Ramos (cell line): ENCODE results near the gene SIGLEC5.
"Not testable (repeated sequence)": the region's sequence is repeated elsewhere in the genome, so short reads cannot be mapped to it uniquely, and the experiment has no call there.

Experiments
- in situ Hi-C: fragments of 300-500 bp; cut with MboI; formaldehyde crosslinking; loops from one replicate; pipeline ENCODE4 v1.14.3; 2022; ENCODE audit warnings: low sequenced_read_pairs; ENCODE audit not compliant: unreplicated experiment

SIGLEC5 gene

GRCh38 chr19:51630315-51630714, at the start of gene SIGLEC5:
TSS of gene SIGLEC5 (minus strand) at chr19:51630401. CDS start at chr19:51630335, 66 bp downstream.
- in situ Hi-C loops: not testable (repeated sequence)

DNA sequence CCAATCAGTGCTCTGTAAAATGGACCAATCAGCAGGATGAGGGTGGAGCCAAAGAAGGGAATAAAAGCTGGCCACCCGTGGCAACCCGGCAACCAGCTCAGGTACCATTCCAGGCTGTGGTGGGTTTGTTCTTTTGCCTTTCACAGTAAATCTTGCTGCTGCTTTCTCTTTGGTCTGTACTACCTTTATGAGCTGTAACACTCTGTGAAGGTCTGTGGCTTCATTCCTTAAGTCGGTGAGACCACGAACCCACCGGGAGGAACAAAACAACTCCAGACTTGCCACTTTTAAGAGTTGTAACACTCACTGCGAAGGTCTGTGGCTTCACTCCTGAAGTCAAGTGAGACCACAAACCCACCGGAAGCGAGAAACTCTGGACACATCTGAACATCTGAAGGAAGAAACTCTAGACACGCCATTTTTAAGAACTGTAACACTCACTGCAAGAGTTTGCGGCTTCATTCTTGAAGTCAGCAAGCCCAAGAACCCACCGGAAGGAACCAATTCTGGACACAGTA, 46.4 kb upstream of the SIGLEC5 start:
- in situ Hi-C loops: no loop called here

- in situ Hi-C loops: not testable (repeated sequence)
Observed at GRCh38 chr19:51675911-51676565, 45.8 kb upstream of the SIGLEC5 start.

DNA sequence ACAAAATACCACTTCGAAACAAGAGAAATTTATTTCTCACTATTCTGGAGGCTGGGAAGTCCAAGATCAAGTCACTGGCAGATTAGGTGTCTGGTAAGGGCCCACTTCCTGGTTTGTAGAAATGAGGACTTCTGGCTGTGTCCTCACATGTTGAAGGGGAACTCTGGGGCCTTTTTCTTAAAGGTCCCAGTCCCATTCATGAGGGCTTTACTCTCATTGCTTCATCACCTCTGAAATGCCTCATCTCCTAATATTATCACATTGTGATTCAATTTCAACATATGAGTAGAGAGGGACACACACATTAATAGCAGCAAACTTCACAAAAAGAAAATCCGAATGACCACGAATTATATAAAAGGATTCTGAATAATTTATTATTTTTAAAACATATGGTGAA, 38.0 kb upstream of the SIGLEC5 start:
- in situ Hi-C loops: no loop called here

GRCh38 chr19:51664997-51665396, 34.8 kb upstream of the SIGLEC5 start:
- in situ Hi-C loops: no loop called here

GRCh38 chr19:51664131-51664530, 33.9 kb upstream of the SIGLEC5 start:
- in situ Hi-C loops: no loop called here

DNA sequence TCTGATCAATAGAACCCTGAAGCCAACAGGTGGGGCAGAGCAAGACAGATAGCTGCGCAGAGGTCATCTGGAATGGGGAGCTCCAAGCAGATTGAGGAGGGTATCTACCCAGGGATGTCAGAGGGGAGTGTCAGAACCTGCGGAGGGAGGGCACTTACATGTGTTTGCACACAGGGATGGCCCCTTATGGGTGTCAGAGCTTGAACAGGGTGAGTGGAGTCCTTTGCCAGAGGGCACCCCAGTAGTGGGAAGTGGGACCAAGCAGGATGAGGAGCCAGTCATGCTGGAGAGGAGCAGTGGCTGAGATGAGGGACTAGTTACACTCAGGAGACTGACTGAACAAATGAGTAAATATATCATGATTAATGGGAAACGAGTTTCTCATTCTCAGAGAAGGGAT, 33.4 kb upstream of the SIGLEC5 start:
- in situ Hi-C loops: no loop called here

DNA sequence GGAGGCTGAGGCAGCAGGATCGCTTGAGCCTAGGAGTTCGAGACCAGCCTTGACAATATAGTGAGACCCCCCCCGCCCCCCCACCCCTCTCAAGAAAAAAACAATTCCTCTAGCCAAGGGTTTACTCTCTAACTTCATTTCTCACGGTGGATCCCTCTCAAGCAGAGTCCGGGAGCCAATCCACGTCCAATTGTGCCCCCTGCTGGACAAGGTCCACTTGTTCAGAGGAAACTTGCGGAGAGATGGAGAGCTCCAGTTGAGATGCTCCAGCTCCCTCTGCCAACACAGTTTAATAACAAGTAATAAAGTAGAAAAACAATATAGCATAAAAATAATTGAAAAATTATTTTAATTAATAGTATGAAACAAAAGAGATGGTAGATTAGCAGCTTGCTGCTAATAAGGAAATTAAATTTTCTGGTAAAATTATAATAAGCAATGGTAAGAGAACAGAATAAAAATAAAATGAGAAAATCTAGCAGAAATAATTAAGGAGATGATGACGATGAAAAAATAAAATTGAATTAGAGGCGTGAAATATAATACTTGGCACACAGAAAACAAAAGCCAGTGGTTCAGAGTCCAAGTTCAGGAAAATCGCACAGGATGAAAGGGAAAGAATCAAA, 30.9 kb upstream of the SIGLEC5 start:
- in situ Hi-C loops: no loop called here

DNA sequence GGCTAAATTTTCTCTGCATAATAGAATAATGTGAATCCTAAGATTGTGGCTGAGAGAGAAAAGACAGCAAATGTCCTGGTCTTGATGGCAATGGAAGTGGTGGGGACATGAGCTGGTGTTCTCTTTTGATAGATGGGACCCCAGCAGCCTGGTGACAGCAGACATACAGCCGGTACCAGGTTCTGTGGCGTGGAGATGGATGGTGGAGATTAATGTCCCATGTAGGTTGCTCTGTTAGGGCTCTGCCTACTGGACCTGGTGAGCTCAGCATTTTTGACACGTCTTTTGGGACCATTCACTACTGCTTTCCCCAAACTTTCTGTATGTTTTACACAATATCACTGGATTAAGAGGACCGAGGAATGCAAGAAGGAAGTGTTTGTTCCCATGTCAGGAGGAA, 24.6 kb upstream of the SIGLEC5 start:
- in situ Hi-C loops: loop anchor here (5.0 kb wide), 1 partner anchor 182 kb away; no protein-coding TSS in a partner anchor

DNA sequence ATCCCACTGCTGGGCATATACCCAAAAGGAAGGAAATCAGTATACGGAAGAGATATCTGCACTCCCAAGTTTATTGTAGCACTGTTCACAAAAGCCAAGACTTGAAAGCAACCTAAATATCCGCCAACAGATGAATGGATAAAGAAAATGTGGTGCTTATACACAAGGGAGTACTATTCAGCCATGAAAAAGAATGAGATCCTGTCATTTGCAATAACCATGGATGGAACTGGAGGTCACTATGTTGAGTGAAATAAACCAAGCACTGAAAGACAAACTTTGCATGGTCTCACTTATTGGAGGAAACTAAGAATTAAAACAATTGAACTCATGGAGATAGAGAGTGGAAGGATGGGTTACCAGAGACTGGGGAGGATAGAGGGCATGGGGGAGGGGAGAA, 23.0 kb upstream of the SIGLEC5 start:
- in situ Hi-C loops: no loop called here

DNA sequence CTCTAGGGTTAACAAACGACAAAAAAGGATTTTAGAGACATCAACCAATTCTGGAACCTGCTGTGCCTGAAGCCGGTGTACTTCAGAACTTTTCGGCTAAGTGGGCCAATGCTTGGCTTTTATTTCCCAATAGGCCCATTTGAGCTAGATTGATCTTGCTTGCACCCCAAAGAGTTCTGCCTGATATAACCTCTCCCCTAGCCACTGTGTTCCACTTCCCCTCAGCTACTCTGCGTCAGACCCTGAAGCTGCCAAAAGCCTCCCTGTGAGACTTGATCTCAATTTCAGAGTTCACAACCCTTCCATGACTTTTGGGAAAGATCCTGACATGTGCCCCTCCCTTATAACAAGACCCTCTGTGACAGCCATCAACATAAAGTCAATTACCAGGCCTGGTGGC, 22.1 kb upstream of the SIGLEC5 start:
- in situ Hi-C loops: no loop called here

- in situ Hi-C loops: no loop called here
Observed at GRCh38 chr19:51651216-51651846, 21.1 kb upstream of the SIGLEC5 start.

DNA sequence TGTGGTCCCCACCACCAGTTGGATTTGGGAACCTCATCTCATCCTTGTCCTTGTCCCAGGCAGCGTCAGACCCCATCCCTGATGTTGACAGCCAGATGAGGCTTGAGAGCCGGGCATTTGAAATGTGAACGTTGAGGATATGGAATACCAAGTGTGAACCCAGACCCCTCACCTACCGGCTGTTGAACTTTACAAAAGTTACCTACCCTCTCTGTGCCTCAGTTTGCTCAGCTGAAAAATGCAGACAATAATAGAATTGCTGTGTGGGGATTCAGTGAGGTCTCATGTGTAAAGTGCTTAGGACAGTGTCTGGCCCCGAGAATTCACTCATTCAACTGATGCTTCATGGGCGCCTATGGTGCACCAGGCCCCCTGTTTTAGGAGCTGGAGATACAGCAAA, 17.1 kb upstream of the SIGLEC5 start:
- in situ Hi-C loops: no loop called here

- in situ Hi-C loops: not testable (repeated sequence)
Observed at GRCh38 chr19:51646730-51647129, 16.5 kb upstream of the SIGLEC5 start, which contains the start of gene SIGLEC14. TSS of gene SIGLEC14 (minus strand) at chr19:51646825. CDS start at chr19:51646759, 66 bp downstream.

DNA sequence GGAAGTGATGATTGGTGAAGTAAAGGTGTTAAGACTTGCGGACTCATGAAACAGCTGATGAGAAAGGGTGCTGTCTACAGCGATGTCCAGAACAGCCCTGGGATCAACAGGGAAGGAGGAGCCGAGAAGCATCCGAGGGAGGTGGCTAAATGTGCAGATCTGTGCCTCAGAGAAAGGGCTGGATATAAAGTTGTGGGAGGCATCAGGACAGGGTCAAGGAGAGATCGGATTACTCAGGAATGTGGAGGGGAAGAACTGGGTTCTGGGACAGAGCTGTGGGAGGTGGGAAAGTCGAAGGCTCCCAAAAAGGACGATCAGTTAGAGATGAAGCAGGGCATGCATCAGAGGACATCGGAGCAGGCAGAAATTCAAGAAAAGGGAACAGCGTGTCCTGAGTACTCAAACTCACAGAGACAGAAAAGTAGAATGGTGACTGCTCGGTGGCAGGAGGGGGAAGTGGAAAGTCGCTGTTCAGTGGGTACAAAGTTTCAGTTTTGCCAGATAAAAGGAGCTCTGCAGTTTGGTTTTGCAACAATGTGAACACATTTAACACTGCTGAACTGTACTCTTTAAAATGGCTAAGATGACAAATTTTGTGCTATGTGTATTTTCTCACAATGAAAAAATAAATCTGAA, 14.6 kb upstream of the SIGLEC5 start:
- in situ Hi-C loops: no loop called here

GRCh38 chr19:51641648-51642047, 11.4 kb upstream of the SIGLEC5 start:
- in situ Hi-C loops: no loop called here

GRCh38 chr19:51640386-51640785, 10.2 kb upstream of the SIGLEC5 start:
- in situ Hi-C loops: no loop called here

DNA sequence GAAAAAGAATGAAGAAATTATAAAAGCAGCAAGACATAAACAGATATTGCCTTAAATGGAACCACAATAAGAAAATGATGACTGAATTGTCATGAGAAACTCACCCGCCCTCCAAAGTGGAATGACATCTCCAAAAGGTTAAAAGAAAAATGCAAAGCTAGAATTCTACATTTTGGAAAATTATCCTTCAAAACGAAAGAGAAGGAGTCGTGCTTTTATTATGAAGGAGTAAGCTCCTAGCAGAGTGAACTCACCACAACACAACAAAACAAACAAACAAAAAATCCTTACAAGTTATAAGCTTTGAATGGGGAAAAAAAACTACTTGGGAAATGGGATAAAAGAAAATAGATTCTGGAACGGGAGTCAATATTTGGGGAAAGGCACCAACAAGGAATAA, 9.7 kb upstream of the SIGLEC5 start:
- in situ Hi-C loops: no loop called here

GRCh38 chr19:51637362-51637978, 7.3 kb upstream of the SIGLEC5 start:
- in situ Hi-C loops: no loop called here

DNA sequence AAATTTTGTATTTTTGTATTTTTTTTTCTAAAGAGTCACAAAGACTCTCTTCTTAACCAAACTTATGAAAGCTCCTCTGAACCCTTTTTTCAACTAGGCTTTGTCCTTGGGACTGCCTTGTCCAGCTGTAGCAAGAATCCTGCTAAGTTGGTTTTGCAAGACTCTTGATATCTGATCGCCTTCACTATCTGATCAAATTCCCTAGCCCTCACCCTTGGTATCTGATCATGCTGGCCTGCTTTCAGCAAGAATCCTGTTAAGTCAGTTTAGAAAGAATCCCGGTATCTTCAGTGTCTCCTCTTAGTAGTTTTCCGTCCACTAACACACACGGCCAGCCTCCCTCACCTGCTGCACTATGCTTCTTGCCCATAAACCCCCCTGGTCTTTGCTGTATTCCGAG, 1.9 kb upstream of the SIGLEC5 start:
- in situ Hi-C loops: no loop called here
